Testis (tissue), 3 donors: Measurements from ENCODE around the gene RPS21. TPM values are rescaled to one million over a fixed set of nuclear protein-coding genes. Genes with fewer than 3 reads are reported as not detected.

Source experiments
- DNase-seq: peaks from one replicate; pipeline ENCODE4 v3.0.0-alpha.2; 2019
- H3K27ac ChIP-seq, 2 donors: fragments of 200-600 bp; sonication (generic); one replicate each; pipeline ENCODE4 v1.5.1; 2019
- H3K27me3 ChIP-seq: fragments of 200-600 bp; sonication (generic); one replicate; pipeline ENCODE4 v1.5.1; 2019
- H3K36me3 ChIP-seq: fragments of 200-600 bp; sonication (generic); one replicate; pipeline ENCODE4 v1.5.1; 2017; ENCODE audit warnings: low read depth; ENCODE audit errors: missing control alignments
- H3K4me1 ChIP-seq: fragments of 200-600 bp; sonication (generic); one replicate; pipeline ENCODE4 v1.5.1; 2019
- H3K4me3 ChIP-seq, 2 donors: fragments of 200-600 bp; sonication (generic); one replicate each; pipeline ENCODE4 v1.5.1; 2017 to 2019
- H3K9me3 ChIP-seq: fragments of 200-600 bp; sonication (generic); one replicate; pipeline ENCODE4 v1.5.1; 2017
- POLR2A ChIP-seq: fragments of 450-650 bp; IDR thresholded peaks from one replicate; pipeline ENCODE4 v1.6.1; 2017; ENCODE audit warnings: antibody characterized with exemption, mild to moderate bottlenecking, moderate library complexity
- WGBS, 2 donors: methylation state at CpG; one replicate each; pipeline ENCODE4 v1.1.5; 2018; 5-methylcytosine and 5-hydroxymethylcytosine counted together
- intact Hi-C: fragments of 100-400 bp; cut with DNase I; formaldehyde crosslinking; loops from one replicate; pipeline ENCODE4 v1.15.1; 2023; ENCODE audit warnings: low total_unique reads
- polyA plus RNA-seq: library from polyadenylated mRNA; stranded (reverse); fragments of 350-450 nt; fragmentation: Illumina TruSeq; extraction: RNeasy Lipid Tissue Mini Kit (QIAGEN cat#74804); gene quantifications from one replicate; pipeline ENCODE4 v1.2.3, GENCODE V29; 2014; ENCODE audit warnings: low read depth, low replicate concordance; ENCODE audit not compliant: insufficient read depth
- total RNA-seq, 2 donors: library from RNA; depleted of rRNA; stranded (reverse); fragments of >200 nt; gene quantifications; one replicate each; pipeline ENCODE4 v1.2.3, GENCODE V29; 2016
- TF ChIP-seq, protein P1 (sequence below), 3 experiments: fragments of 450-650 bp in 2 of 3; fragments of 200-600 bp in 1 of 3; sonication (generic) in 1 of 3; IDR thresholded peaks; one replicate each; pipeline ENCODE4 v1.5.1; 2016 to 2019; ENCODE audit warnings: antibody characterized with exemption in 3 of 3, mild to moderate bottlenecking in 2 of 3, moderate library complexity in 1 of 3

RPS21 gene
- total and polyA plus RNA-seq, 3 donors from 2014 or later, result 548 to 1,387 (median 1,052) TPM

- WGBS, 2 donors, result 71 to 87% methylated on average over 10 to 20 of the region's 22 CpGs
- Histone ChIP-seq H3K4me3 (no peak overlapping the region), H3K36me3 (no peaks in the 10 kb centered on the region), H3K27me3 (no peaks in the 10 kb centered on the region), H3K4me1 (no peaks in the 10 kb centered on the region), H3K27ac (no peak overlapping the region), H3K9me3 (no peaks in the 10 kb centered on the region)
- no peak for DNase-seq
- intact Hi-C loops, result no loop called here
- TF ChIP-seq, protein P1, sequence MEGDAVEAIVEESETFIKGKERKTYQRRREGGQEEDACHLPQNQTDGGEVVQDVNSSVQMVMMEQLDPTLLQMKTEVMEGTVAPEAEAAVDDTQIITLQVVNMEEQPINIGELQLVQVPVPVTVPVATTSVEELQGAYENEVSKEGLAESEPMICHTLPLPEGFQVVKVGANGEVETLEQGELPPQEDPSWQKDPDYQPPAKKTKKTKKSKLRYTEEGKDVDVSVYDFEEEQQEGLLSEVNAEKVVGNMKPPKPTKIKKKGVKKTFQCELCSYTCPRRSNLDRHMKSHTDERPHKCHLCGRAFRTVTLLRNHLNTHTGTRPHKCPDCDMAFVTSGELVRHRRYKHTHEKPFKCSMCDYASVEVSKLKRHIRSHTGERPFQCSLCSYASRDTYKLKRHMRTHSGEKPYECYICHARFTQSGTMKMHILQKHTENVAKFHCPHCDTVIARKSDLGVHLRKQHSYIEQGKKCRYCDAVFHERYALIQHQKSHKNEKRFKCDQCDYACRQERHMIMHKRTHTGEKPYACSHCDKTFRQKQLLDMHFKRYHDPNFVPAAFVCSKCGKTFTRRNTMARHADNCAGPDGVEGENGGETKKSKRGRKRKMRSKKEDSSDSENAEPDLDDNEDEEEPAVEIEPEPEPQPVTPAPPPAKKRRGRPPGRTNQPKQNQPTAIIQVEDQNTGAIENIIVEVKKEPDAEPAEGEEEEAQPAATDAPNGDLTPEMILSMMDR (IDR thresholded peaks at IDR 0.05), result no peak
- TF ChIP-seq POLR2A, result no peak
Observed at GRCh38 chr20:62426699-62427131, 39.8 kb downstream of the RPS21 start.

- Histone ChIP-seq H3K4me3 (no peak within 1 kb of the TSS), H3K9me3 (no peaks in the 10 kb centered on the region), H3K27ac (no peak within 1 kb of the TSS), H3K27me3 (no peaks in the 10 kb centered on the region), H3K36me3 (no peaks in the 10 kb centered on the region), H3K4me1 (no peaks in the 10 kb centered on the region)
- WGBS, 2 donors, result 84 to 92% methylated on average over 14 to 28 of the region's 28 CpGs
- DNase-seq, result no peak
- intact Hi-C loops, result no loop called here
- TF ChIP-seq, protein P1 (IDR thresholded peaks at IDR 0.05), result no peak
- no peak for TF ChIP-seq POLR2A
Observed at GRCh38 chr20:62427172-62428001, 40.5 kb downstream of the RPS21 start, which contains the start of gene RBBP8NL. RBBP8NL (minus strand) TSS chr20:62427539; CDS start chr20:62419647, 7,892 bp downstream.

GRCh38 chr20:62428002-62428372 lies 41.1 kb downstream of the RPS21 start:
- Histone ChIP-seq H3K9me3 (no peaks in the 10 kb centered on the region), H3K36me3 (no peaks in the 10 kb centered on the region), H3K27ac (no peak overlapping the region), H3K4me1 (no peaks in the 10 kb centered on the region), H3K4me3 (no peak overlapping the region), H3K27me3 (no peaks in the 10 kb centered on the region)
- WGBS, 2 donors, result 79 to 86% methylated on average over 3 to 10 of the region's 10 CpGs
- TF ChIP-seq, protein P1 (IDR thresholded peaks at IDR 0.05), result no peak
- no peak for TF ChIP-seq POLR2A
- no peak for DNase-seq
- intact Hi-C loops, result no loop called here

- TF ChIP-seq POLR2A, result no peak
- TF ChIP-seq, protein P1 (IDR thresholded peaks at IDR 0.05), result no peak
- WGBS, 2 donors, result 63 to 77% methylated on average over 22 to 31 of the region's 31 CpGs
Observed at GRCh38 chr20:62428396-62429295, 41.7 kb downstream of the RPS21 start.

More at GRCh38 chr20:62428396-62429295, 41.7 kb downstream of the RPS21 start:
- H3K36me3 ChIP-seq, result no peaks in the 10 kb centered on the region
- no peak for DNase-seq
- no peak overlapping the region for H3K4me3 ChIP-seq
- no peaks in the 10 kb centered on the region for H3K4me1 ChIP-seq
- H3K27ac ChIP-seq, result no peak overlapping the region
- intact Hi-C loops, result no loop called here
- no peaks in the 10 kb centered on the region for H3K27me3 ChIP-seq
- no peaks in the 10 kb centered on the region for H3K9me3 ChIP-seq
